ENCODE results near the gene PCYOX1L.

The PCYOX1L gene

GRCh38 chr5:149372932-149373331 lies 15.1 kb downstream of the PCYOX1L start:
- H3K4me3 ChIP-seq (ENCODE audit: severe bottlenecking), result no peak overlapping the region
- H3K4me1 ChIP-seq (ENCODE audit: insufficient read depth, poor library complexity, severe bottlenecking), result no peaks in the 10 kb centered on the region
- DNase-seq (ENCODE audit: low spot score) (no peak), ATAC-seq (ENCODE audit: low read depth) (no peak)
- H3K27me3 ChIP-seq (ENCODE audit: insufficient read depth, poor library complexity, severe bottlenecking), result no peaks in the 10 kb centered on the region
- H3K9me3 ChIP-seq (ENCODE audit: severe bottlenecking), result no peaks in the 10 kb centered on the region
- no peaks in the 10 kb centered on the region for H3K36me3 ChIP-seq (ENCODE audit: low read depth)
- TF ChIP-seq, protein P1, sequence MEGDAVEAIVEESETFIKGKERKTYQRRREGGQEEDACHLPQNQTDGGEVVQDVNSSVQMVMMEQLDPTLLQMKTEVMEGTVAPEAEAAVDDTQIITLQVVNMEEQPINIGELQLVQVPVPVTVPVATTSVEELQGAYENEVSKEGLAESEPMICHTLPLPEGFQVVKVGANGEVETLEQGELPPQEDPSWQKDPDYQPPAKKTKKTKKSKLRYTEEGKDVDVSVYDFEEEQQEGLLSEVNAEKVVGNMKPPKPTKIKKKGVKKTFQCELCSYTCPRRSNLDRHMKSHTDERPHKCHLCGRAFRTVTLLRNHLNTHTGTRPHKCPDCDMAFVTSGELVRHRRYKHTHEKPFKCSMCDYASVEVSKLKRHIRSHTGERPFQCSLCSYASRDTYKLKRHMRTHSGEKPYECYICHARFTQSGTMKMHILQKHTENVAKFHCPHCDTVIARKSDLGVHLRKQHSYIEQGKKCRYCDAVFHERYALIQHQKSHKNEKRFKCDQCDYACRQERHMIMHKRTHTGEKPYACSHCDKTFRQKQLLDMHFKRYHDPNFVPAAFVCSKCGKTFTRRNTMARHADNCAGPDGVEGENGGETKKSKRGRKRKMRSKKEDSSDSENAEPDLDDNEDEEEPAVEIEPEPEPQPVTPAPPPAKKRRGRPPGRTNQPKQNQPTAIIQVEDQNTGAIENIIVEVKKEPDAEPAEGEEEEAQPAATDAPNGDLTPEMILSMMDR (IDR thresholded peaks at IDR 0.05; ENCODE audit: poor library complexity, severe bottlenecking), result no peak
- H3K27ac ChIP-seq (ENCODE audit: poor library complexity, severe bottlenecking), result no peak overlapping the region

- DNase-seq (ENCODE audit: low spot score) (peak; percentile 60), ATAC-seq (ENCODE audit: low read depth) (no peak)
- no peaks in the 10 kb centered on the region for H3K4me1 ChIP-seq (ENCODE audit: insufficient read depth, poor library complexity, severe bottlenecking)
- TF ChIP-seq, protein P1 (IDR thresholded peaks at IDR 0.05; ENCODE audit: poor library complexity, severe bottlenecking), result no peak
- H3K9me3 ChIP-seq (ENCODE audit: severe bottlenecking), result no peaks in the 10 kb centered on the region
- no peaks in the 10 kb centered on the region for H3K27me3 ChIP-seq (ENCODE audit: insufficient read depth, poor library complexity, severe bottlenecking)
- no peak overlapping the region for H3K27ac ChIP-seq (ENCODE audit: poor library complexity, severe bottlenecking)
- H3K36me3 ChIP-seq (ENCODE audit: low read depth), result no peaks in the 10 kb centered on the region
- H3K4me3 ChIP-seq (ENCODE audit: severe bottlenecking), result no peak overlapping the region
Observed at GRCh38 chr5:149374303-149374702, 16.5 kb downstream of the PCYOX1L start.

DNA sequence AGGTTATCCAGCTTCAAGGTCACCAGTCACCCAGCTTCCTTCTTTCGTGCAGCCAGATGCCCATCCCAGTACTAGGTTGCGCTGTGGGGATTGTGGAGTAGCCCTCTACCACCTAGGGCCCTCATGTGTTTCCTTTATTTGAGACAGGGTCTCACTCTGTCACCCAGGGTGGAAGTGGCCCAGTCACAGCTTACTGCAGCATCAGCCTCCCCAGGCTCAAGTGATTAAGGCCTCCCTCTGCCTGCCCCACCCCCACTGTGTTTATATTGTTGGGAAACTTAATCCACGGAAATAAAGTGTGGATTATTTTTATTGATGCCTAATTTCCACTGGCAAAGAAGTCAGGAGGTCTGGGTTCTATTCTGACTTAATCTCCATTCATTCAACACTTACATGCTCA lies 17.0 kb downstream of the PCYOX1L start:
- Histone ChIP-seq H3K4me3 (ENCODE audit: severe bottlenecking) (no peak overlapping the region), H3K36me3 (ENCODE audit: low read depth) (no peaks in the 10 kb centered on the region), H3K27ac (ENCODE audit: poor library complexity, severe bottlenecking) (no peak overlapping the region), H3K9me3 (ENCODE audit: severe bottlenecking) (no peaks in the 10 kb centered on the region), H3K27me3 (ENCODE audit: insufficient read depth, poor library complexity, severe bottlenecking) (no peaks in the 10 kb centered on the region), H3K4me1 (ENCODE audit: insufficient read depth, poor library complexity, severe bottlenecking) (no peaks in the 10 kb centered on the region)
- DNase-seq (ENCODE audit: low spot score) (peak; percentile 54), ATAC-seq (ENCODE audit: low read depth) (no peak)
- TF ChIP-seq, protein P1 (IDR thresholded peaks at IDR 0.05; ENCODE audit: poor library complexity, severe bottlenecking), result no peak

GRCh38 chr5:149375434-149375833 lies 17.6 kb downstream of the PCYOX1L start:
- H3K4me3 ChIP-seq (ENCODE audit: severe bottlenecking), result no peak overlapping the region
- DNase-seq (ENCODE audit: low spot score) (peak; percentile 27), ATAC-seq (ENCODE audit: low read depth) (no peak)
- no peaks in the 10 kb centered on the region for H3K4me1 ChIP-seq (ENCODE audit: insufficient read depth, poor library complexity, severe bottlenecking)
- TF ChIP-seq, protein P1 (IDR thresholded peaks at IDR 0.05; ENCODE audit: poor library complexity, severe bottlenecking), result no peak
- H3K36me3 ChIP-seq (ENCODE audit: low read depth), result no peaks in the 10 kb centered on the region
- no peaks in the 10 kb centered on the region for H3K27me3 ChIP-seq (ENCODE audit: insufficient read depth, poor library complexity, severe bottlenecking)
- H3K27ac ChIP-seq (ENCODE audit: poor library complexity, severe bottlenecking), result no peak overlapping the region
- no peaks in the 10 kb centered on the region for H3K9me3 ChIP-seq (ENCODE audit: severe bottlenecking)

GRCh38 chr5:149376104-149376503 lies 18.3 kb downstream of the PCYOX1L start:
- H3K27me3 ChIP-seq (ENCODE audit: insufficient read depth, poor library complexity, severe bottlenecking), result no peaks in the 10 kb centered on the region
- no peak overlapping the region for H3K4me3 ChIP-seq (ENCODE audit: severe bottlenecking)
- no peaks in the 10 kb centered on the region for H3K36me3 ChIP-seq (ENCODE audit: low read depth)
- DNase-seq (ENCODE audit: low spot score) (peak; percentile 54), ATAC-seq (ENCODE audit: low read depth) (no peak)
- H3K4me1 ChIP-seq (ENCODE audit: insufficient read depth, poor library complexity, severe bottlenecking), result no peaks in the 10 kb centered on the region
- no peak overlapping the region for H3K27ac ChIP-seq (ENCODE audit: poor library complexity, severe bottlenecking)
- no peaks in the 10 kb centered on the region for H3K9me3 ChIP-seq (ENCODE audit: severe bottlenecking)
- TF ChIP-seq, protein P1 (IDR thresholded peaks at IDR 0.05; ENCODE audit: poor library complexity, severe bottlenecking), result no peak
